ENCODE results near the gene SP140. TPM values are rescaled to one million over a fixed set of nuclear protein-coding genes. Genes with fewer than 3 reads are reported as not detected.

SP140 gene
- polyA plus RNA-seq, 2 of the 4 experiments (the other 2 are of a cell fraction): 0.10 TPM; not detected in 1

DNA sequence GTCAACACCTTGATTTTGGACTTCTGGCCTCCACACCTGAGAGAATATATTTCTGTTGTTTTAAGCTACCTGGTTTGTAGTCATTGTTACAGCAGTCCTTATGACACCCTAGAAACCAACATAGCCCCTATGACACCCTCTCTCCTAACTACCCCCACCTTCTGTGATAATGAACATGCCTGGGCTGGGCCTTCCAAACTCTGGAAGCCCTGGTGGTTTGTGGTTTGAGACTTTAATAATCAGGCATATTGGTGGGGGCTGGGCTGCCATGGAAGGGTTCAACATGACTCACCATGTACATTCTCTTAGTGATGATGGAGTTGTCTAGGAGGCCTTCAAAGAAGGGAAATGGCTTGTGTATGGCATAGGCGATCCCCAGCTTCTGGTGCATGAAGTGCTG is 9.0 kb upstream of the SP140 start:
- FAIRE-seq (no peak), DNase-seq (ENCODE audit: low read depth in 1 of 2, low spot score in 1 of 2) (no peak), ATAC-seq (no peak)
- ChIA-PET CTCF (interaction anchor here (0.5 to 1.8 kb wide), 2 partner anchors 148 to 150 kb away, joined by 3 to 4 read pairs; no protein-coding TSS in a partner anchor), POLR2A (no interaction called here)
- TF ChIP-seq, protein P1, sequence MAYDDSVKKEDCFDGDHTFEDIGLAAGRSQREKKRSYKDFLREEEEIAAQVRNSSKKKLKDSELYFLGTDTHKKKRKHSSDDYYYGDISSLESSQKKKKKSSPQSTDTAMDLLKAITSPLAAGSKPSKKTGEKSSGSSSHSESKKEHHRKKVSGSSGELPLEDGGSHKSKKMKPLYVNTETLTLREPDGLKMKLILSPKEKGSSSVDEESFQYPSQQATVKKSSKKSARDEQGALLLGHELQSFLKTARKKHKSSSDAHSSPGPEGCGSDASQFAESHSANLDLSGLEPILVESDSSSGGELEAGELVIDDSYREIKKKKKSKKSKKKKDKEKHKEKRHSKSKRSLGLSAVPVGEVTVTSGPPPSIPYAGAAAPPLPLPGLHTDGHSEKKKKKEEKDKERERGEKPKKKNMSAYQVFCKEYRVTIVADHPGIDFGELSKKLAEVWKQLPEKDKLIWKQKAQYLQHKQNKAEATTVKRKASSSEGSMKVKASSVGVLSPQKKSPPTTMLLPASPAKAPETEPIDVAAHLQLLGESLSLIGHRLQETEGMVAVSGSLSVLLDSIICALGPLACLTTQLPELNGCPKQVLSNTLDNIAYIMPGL (CRISPR knock-in tag; IDR thresholded peaks at IDR 0.05; ENCODE audit: borderline replicate concordance): no peak
- TF ChIP-seq ZFP36 (IDR thresholded peaks at IDR 0.05; ENCODE audit: borderline replicate concordance, partially characterized antibody) (no peak), ZC3H11A (IDR thresholded peaks at IDR 0.05) (no peak), RCOR1 (IDR thresholded peaks at IDR 0.05; ENCODE audit: low read depth, low read length) (no peak), CEBPB (IDR thresholded peaks at IDR 0.05) (no peak), HEYL (CRISPR knock-in tag; IDR thresholded peaks at IDR 0.05) (no peak), ATOH8 (CRISPR knock-in tag; IDR thresholded peaks at IDR 0.05; ENCODE audit: low read depth) (no peak), PHF8 (IDR thresholded peaks at IDR 0.05; ENCODE audit: borderline replicate concordance, low read depth) (no peak), SREBF2 (IDR thresholded peaks at IDR 0.05) (no peak)
- TF ChIP-seq, protein P2, sequence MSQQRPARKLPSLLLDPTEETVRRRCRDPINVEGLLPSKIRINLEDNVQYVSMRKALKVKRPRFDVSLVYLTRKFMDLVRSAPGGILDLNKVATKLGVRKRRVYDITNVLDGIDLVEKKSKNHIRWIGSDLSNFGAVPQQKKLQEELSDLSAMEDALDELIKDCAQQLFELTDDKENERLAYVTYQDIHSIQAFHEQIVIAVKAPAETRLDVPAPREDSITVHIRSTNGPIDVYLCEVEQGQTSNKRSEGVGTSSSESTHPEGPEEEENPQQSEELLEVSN (IDR thresholded peaks at IDR 0.05; ENCODE audit: borderline replicate concordance, low read depth): no peak
- TF ChIP-seq, protein P3, sequence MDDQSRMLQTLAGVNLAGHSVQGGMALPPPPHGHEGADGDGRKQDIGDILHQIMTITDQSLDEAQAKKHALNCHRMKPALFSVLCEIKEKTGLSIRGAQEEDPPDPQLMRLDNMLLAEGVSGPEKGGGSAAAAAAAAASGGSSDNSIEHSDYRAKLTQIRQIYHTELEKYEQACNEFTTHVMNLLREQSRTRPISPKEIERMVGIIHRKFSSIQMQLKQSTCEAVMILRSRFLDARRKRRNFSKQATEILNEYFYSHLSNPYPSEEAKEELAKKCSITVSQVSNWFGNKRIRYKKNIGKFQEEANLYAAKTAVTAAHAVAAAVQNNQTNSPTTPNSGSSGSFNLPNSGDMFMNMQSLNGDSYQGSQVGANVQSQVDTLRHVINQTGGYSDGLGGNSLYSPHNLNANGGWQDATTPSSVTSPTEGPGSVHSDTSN (IDR thresholded peaks at IDR 0.05): no peak
- WGBS (ENCODE audit: missing lambda C conversion rate): 80% methylated on average over 1 of the region's 1 CpG
- Histone ChIP-seq H3K4me1 (peaks cover 7% of the 10 kb centered on the region; the same call in 2 of the 3 replicates), H3K4me3 (no peak overlapping the region), H3K9me3 (no peaks in the 10 kb centered on the region), H3K4me2 (no peak overlapping the region), H3K27ac (no peak overlapping the region)

DNA sequence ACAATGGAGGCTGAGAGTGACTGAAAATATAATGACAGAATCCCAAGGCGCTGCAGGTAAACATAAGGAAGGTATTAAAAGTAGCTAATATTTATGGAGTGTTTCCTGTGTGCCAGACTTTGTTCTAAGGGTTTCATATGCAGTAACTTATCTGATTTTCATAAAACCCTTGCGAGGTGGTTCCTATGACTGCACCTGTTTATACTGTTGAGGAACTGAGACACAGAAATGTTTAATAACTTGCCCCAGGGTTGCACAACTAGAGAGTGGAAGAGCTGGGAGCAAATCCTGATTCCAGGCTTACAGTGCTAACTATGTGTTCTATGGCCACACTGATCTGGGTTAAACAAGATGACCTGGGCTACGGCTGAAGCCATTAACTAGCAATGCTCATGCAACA is 8.1 kb upstream of the SP140 start:
- H3K4me1 ChIP-seq: peaks cover 7% of the 10 kb centered on the region; the same call in 2 of the 3 replicates
- no peaks in the 10 kb centered on the region for H3K9me3 ChIP-seq
- WGBS (ENCODE audit: missing lambda C conversion rate): 90% methylated on average over 3 of the region's 3 CpGs
- no peak for ATAC-seq
- DNase-seq (ENCODE audit: low read depth in 1 of 2, low spot score in 1 of 2): no peak
- H3K4me3 ChIP-seq: no peak overlapping the region
- H3K27ac ChIP-seq: no peak overlapping the region
- no peak for FAIRE-seq
- POLR2A ChIA-PET: no interaction called here
- TF ChIP-seq, protein P1 (CRISPR knock-in tag; IDR thresholded peaks at IDR 0.05; ENCODE audit: borderline replicate concordance): no peak
- TF ChIP-seq RFX5 (IDR thresholded peaks at IDR 0.05) (no peak), KDM1A (IDR thresholded peaks at IDR 0.05; ENCODE audit: low read depth) (no peak), USF2 (IDR thresholded peaks at IDR 0.05) (no peak)
- TF ChIP-seq, protein P2 (IDR thresholded peaks at IDR 0.05; ENCODE audit: borderline replicate concordance, low read depth): no peak
- CTCF ChIA-PET: interaction anchor here (0.7 kb wide), 1 partner anchor 17 kb away, joined by 4 read pairs; no protein-coding TSS in a partner anchor
- no peak overlapping the region for H3K4me2 ChIP-seq

All from A549 (cell line).